Endothelial cell of umbilical vein (primary cell): Measurements from ENCODE around the gene LHX3. TPM values are rescaled to one million over a fixed set of nuclear protein-coding genes. Genes with fewer than 3 reads are reported as not detected.

Experiments
- BruUV-seq: library from RNA; stranded (reverse); fragments of 400-500 nt; replicated peaks from 2 replicates; lab custom pipeline; 2021; lab: Mats Ljungman, UMichigan
- CTCF ChIA-PET: fragments of 300-600, 350-600 bp; sonication (Branson Sonifier 250); formaldehyde crosslinking; loops from one replicate; lab custom pipeline; 2021; ENCODE audit warnings: antibody characterized with exemption, inconsistent platforms; lab: Charles Lee
- POLR2A ChIA-PET: fragments of 300-600, 350-600 bp; sonication (Branson Sonifier 250); formaldehyde crosslinking; loops from one replicate; lab custom pipeline; 2021; ENCODE audit warnings: antibody characterized with exemption, inconsistent platforms; lab: Charles Lee
- DNase-seq: peaks from one replicate; pipeline ENCODE4 v3.0.0-alpha.2; 2011; ENCODE audit warnings: low read depth, low spot score
- FAIRE-seq: peaks from 2 replicates; lab custom pipeline; 2011; peaks lifted over from hg19 to GRCh38; lab: Jason Lieb, UNC
- H2AFZ ChIP-seq: 2 replicates; pipeline ENCODE4 v1.6.0; 2012; ENCODE audit warnings: low read depth, low read length, control low read depth, inconsistent platforms
- H3K27ac ChIP-seq: 2 replicates; pipeline ENCODE4 v1.5.1; 2011; ENCODE audit warnings: low read depth, mild to moderate bottlenecking, control low read depth, low read length, moderate library complexity; ENCODE audit not compliant: insufficient read depth
- H3K27me3 ChIP-seq, 2 experiments: 2 replicates each; pipeline versions ENCODE4 v1.6.0 to v1.6.1; 2011; ENCODE audit warnings: low read length in 2 of 2, mixed read lengths in 1 of 2; ENCODE audit not compliant: control insufficient read depth in 2 of 2, insufficient read depth in 2 of 2
- H3K36me3 ChIP-seq, 2 experiments: 2 replicates in 1 of 2; 3 replicates in 1 of 2; pipeline ENCODE4 v1.5.1; 2011; ENCODE audit warnings: low read length in 2 of 2, mild to moderate bottlenecking in 1 of 2, moderate library complexity in 1 of 2; ENCODE audit not compliant: control insufficient read depth in 2 of 2, insufficient read depth in 2 of 2; ENCODE audit errors: extremely low read depth in 1 of 2
- H3K4me1 ChIP-seq: 3 replicates; pipeline ENCODE4 v1.5.1; 2011; ENCODE audit warnings: mild to moderate bottlenecking, low read length; ENCODE audit not compliant: control insufficient read depth, insufficient read depth; ENCODE audit errors: extremely low read depth
- H3K4me2 ChIP-seq: 2 replicates; pipeline ENCODE4 v1.6.1; 2011; ENCODE audit warnings: low read length, control low read depth, mixed read lengths; ENCODE audit not compliant: insufficient read depth
- H3K4me3 ChIP-seq, 3 experiments: fragments of 200-600 bp in 1 of 3; sonication (generic), shearing (Covaris generic) in 1 of 3; replicated peaks in 1 of 3; 2 replicates each; pipeline ENCODE4 v1.5.1; 2011 to 2016; ENCODE audit warnings: control low read depth in 3 of 3, low read length in 3 of 3, mild to moderate bottlenecking in 2 of 3, inconsistent platforms in 1 of 3, low read depth in 1 of 3, moderate library complexity in 1 of 3; ENCODE audit not compliant: insufficient read depth in 1 of 3
- H3K79me2 ChIP-seq: 2 replicates; pipeline ENCODE4 v1.6.0; 2012; ENCODE audit warnings: low read length, inconsistent platforms; ENCODE audit not compliant: control insufficient read depth, insufficient read depth
- H3K9ac ChIP-seq: replicated peaks from 2 replicates; pipeline ENCODE3; 2011; ENCODE audit warnings: low read length, control low read depth; ENCODE audit not compliant: insufficient read depth; ENCODE audit errors: extremely low read depth
- H3K9me1 ChIP-seq: replicated peaks from 3 replicates; pipeline ENCODE4 v1.6.0; 2011; ENCODE audit warnings: mild to moderate bottlenecking, low read length; ENCODE audit not compliant: control insufficient read depth, insufficient read depth; ENCODE audit errors: extremely low read depth
- H3K9me3 ChIP-seq: replicated peaks from 2 replicates; pipeline ENCODE4 v1.5.1; 2012; ENCODE audit warnings: low read length, inconsistent platforms; ENCODE audit not compliant: control insufficient read depth, insufficient read depth
- H4K20me1 ChIP-seq: replicated peaks from 2 replicates; pipeline ENCODE3; 2011; ENCODE audit warnings: mild to moderate bottlenecking, low read length; ENCODE audit not compliant: control insufficient read depth, insufficient read depth; ENCODE audit errors: extremely low read depth
- EZH2 ChIP-seq: IDR thresholded peaks from 2 replicates; pipeline ENCODE4 v1.6.1; 2012; ENCODE audit warnings: borderline replicate concordance, low read depth, mild to moderate bottlenecking, moderate library complexity, low read length, inconsistent platforms; ENCODE audit not compliant: severe bottlenecking
- FOS ChIP-seq: IDR thresholded peaks from 2 replicates; pipeline ENCODE4 v1.6.1; 2011; ENCODE audit warnings: mild to moderate bottlenecking, low read length, moderate library complexity, borderline replicate concordance; ENCODE audit not compliant: insufficient read depth
- GATA2 ChIP-seq: IDR thresholded peaks from 2 replicates; pipeline ENCODE4 v1.7.0; 2011; ENCODE audit warnings: low read depth, mild to moderate bottlenecking, moderate library complexity, mixed read lengths, low read length; ENCODE audit not compliant: insufficient read length, insufficient read depth
- JUN ChIP-seq: IDR thresholded peaks from 2 replicates; pipeline ENCODE4 v1.6.1; 2011; ENCODE audit warnings: borderline replicate concordance, low read depth; ENCODE audit not compliant: insufficient read length, insufficient read depth
- MYC ChIP-seq: IDR thresholded peaks from one replicate; pipeline ENCODE4 v1.6.1; 2011; ENCODE audit warnings: mild to moderate bottlenecking, low read depth, low read length
- POLR2A ChIP-seq: IDR thresholded peaks from 2 replicates; pipeline ENCODE4 v1.6.1; 2012; ENCODE audit warnings: low read depth, mild to moderate bottlenecking, control low read depth, low read length
- POLR2AphosphoS5 ChIP-seq: IDR thresholded peaks from 2 replicates; pipeline ENCODE4 v1.6.1; 2012; ENCODE audit warnings: low read depth, mild to moderate bottlenecking, control low read depth, low read length, moderate library complexity; ENCODE audit not compliant: insufficient read depth
- dilution Hi-C: fragments of 300-500 bp; cut with MboI; formaldehyde crosslinking; loops from one replicate; pipeline ENCODE4 v1.15.0; 2019; ENCODE audit warnings: low sequenced_read_pairs; ENCODE audit not compliant: extremely low pct_ligation_motif_present
- intact Hi-C: fragments of 100-400 bp; cut with micrococcal nuclease; formaldehyde crosslinking; loops from one replicate; pipeline ENCODE4 v1.10.0; 2022
- polyA plus RNA-seq, 4 experiments: library from polyadenylated mRNA; depleted of rRNA in 3 of 4; stranded (reverse) in 3 of 4; unstranded in 1 of 4; fragments of >200 nt; gene quantifications; 2 replicates each; pipeline versions ENCODE4 v1.2.1 to v1.2.3, GENCODE V29; 2011 to 2012; ENCODE audit warnings: missing spikeins in 1 of 4
- total RNA-seq: library from RNA; stranded (reverse); gene quantifications from 2 replicates; pipeline ENCODE4 v1.2.3, GENCODE V29; 2021
- TF ChIP-seq, protein P1 (sequence below), 2 donors: IDR thresholded peaks; 1 replicate in 1 of 2; 2 replicates in 1 of 2; pipeline ENCODE4 v1.5.1; 2011; ENCODE audit warnings: low read length in 2 of 2, mild to moderate bottlenecking in 2 of 2, moderate library complexity in 2 of 2, control low read depth in 1 of 2, inconsistent platforms in 1 of 2, low read depth in 1 of 2; ENCODE audit not compliant: insufficient read depth in 1 of 2; ENCODE audit errors: extremely low read depth in 1 of 2
- TF ChIP-seq, protein P2 (sequence below): IDR thresholded peaks from 2 replicates; pipeline ENCODE4 v1.6.1; 2011; ENCODE audit not compliant: insufficient read depth, insufficient read length

Gene LHX3
- total and polyA plus RNA-seq, 2 donors (not counting 3 experiments of a cell fraction or from before 2014, with no cell fraction given), result not detected

- FAIRE-seq, result no peak
- CTCF ChIA-PET, result interaction anchor here (1.7 kb wide), 1 partner anchor 9 kb away, joined by 4 read pairs; no protein-coding TSS in a partner anchor
- intact Hi-C loops, result no loop called here
Observed at GRCh38 chr9:136179761-136180160, 25.2 kb downstream of the LHX3 start.

More at GRCh38 chr9:136179761-136180160, 25.2 kb downstream of the LHX3 start:
- H3K36me3 ChIP-seq, result no peaks in the 10 kb centered on the region
- no peak for DNase-seq
- POLR2A ChIA-PET, result no interaction called here
- no peak overlapping the region for H2AFZ ChIP-seq
- H3K9me3 ChIP-seq, result no peaks in the 10 kb centered on the region
- H3K27ac ChIP-seq, result no peak overlapping the region
- dilution Hi-C loops, result no loop called here
- H3K4me1 ChIP-seq, result no peaks in the 10 kb centered on the region
- no peaks in the 10 kb centered on the region for H3K27me3 ChIP-seq
- H3K4me2 ChIP-seq, result no peak overlapping the region
- no peaks in the 10 kb centered on the region for H4K20me1 ChIP-seq
- H3K9me1 ChIP-seq, result no peaks in the 10 kb centered on the region
- TF ChIP-seq JUN (no peak), POLR2AphosphoS5 (no peak), POLR2A (no peak), MYC (no peak), FOS (no peak), GATA2 (no peak), EZH2 (no peak)
- TF ChIP-seq, protein P1, sequence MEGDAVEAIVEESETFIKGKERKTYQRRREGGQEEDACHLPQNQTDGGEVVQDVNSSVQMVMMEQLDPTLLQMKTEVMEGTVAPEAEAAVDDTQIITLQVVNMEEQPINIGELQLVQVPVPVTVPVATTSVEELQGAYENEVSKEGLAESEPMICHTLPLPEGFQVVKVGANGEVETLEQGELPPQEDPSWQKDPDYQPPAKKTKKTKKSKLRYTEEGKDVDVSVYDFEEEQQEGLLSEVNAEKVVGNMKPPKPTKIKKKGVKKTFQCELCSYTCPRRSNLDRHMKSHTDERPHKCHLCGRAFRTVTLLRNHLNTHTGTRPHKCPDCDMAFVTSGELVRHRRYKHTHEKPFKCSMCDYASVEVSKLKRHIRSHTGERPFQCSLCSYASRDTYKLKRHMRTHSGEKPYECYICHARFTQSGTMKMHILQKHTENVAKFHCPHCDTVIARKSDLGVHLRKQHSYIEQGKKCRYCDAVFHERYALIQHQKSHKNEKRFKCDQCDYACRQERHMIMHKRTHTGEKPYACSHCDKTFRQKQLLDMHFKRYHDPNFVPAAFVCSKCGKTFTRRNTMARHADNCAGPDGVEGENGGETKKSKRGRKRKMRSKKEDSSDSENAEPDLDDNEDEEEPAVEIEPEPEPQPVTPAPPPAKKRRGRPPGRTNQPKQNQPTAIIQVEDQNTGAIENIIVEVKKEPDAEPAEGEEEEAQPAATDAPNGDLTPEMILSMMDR (IDR thresholded peaks at IDR 0.05; ENCODE audit: extremely low read depth in 1 of 2, insufficient read depth in 1 of 2, low read depth in 1 of 2, low read length in 2 of 2), result no peak
- TF ChIP-seq, protein P2, sequence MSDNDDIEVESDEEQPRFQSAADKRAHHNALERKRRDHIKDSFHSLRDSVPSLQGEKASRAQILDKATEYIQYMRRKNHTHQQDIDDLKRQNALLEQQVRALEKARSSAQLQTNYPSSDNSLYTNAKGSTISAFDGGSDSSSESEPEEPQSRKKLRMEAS, result no peak
- H3K4me3 ChIP-seq, result no peak overlapping the region
- BruUV-seq, result no TSS peak
- H3K9ac ChIP-seq, result no peak overlapping the region
- H3K79me2 ChIP-seq, result no peaks in the 10 kb centered on the region
